OCI-LY7 (cell line): Measurements from ENCODE around the gene PPFIA2. TPM values are rescaled to one million over a fixed set of nuclear protein-coding genes. Genes with fewer than 3 reads are reported as not detected.

Source experiments
- BruUV-seq: library from RNA; stranded (reverse); fragments of 400-500 nt; replicated peaks from 2 replicates; lab custom pipeline; 2021; lab: Mats Ljungman, UMichigan
- CTCF ChIA-PET: fragments of 300-600 bp; sonication (Branson Sonifier 250); formaldehyde crosslinking; loops from one replicate; lab custom pipeline; 2022; ENCODE audit warnings: antibody characterized with exemption; ENCODE audit not compliant: unreplicated experiment; lab: Charles Lee
- POLR2A ChIA-PET: fragments of 300-600 bp; sonication (Branson Sonifier 250); formaldehyde crosslinking; loops from one replicate; lab custom pipeline; 2022; ENCODE audit warnings: antibody characterized with exemption; lab: Charles Lee
- DNase-seq: peaks from one replicate; pipeline ENCODE4 v3.0.0-alpha.2; 2015; ENCODE audit warnings: low spot score
- H2AFZ ChIP-seq: fragments of 200-600 bp; sonication (generic), shearing (Covaris generic); 2 replicates; pipeline ENCODE4 v1.6.1; 2014; ENCODE audit warnings: mild to moderate bottlenecking, antibody characterized with exemption, low read length, moderate library complexity
- H3K27ac ChIP-seq: fragments of 200-600 bp; sonication (generic); 2 replicates; pipeline ENCODE4 v1.5.1; 2014; ENCODE audit warnings: mixed run types, low read depth, mild to moderate bottlenecking, moderate library complexity, low read length, inconsistent platforms; ENCODE audit not compliant: poor library complexity, severe bottlenecking
- H3K36me3 ChIP-seq: fragments of 200-600 bp; sonication (generic); 2 replicates; pipeline ENCODE4 v1.6.1; 2014; ENCODE audit warnings: mild to moderate bottlenecking, antibody characterized with exemption, low read length, moderate library complexity, mixed read lengths; ENCODE audit not compliant: insufficient read depth
- H3K4me1 ChIP-seq: fragments of 200-600 bp; sonication (generic); 2 replicates; pipeline ENCODE4 v1.5.1; 2014; ENCODE audit warnings: mild to moderate bottlenecking, low read length; ENCODE audit not compliant: insufficient read depth, poor library complexity, severe bottlenecking
- H3K4me2 ChIP-seq: fragments of 200-600 bp; sonication (generic); 2 replicates; pipeline ENCODE4 v1.6.1; 2014; ENCODE audit warnings: mild to moderate bottlenecking, low read length
- H3K4me3 ChIP-seq: fragments of 200-600 bp; sonication (generic); 2 replicates; pipeline ENCODE4 v1.5.1; 2014; ENCODE audit warnings: mild to moderate bottlenecking, low read depth, low read length; ENCODE audit not compliant: poor library complexity, severe bottlenecking
- H3K79me2 ChIP-seq: fragments of 200-600 bp; sonication (generic); 2 replicates; pipeline ENCODE4 v1.6.1; 2016; ENCODE audit warnings: low read depth, mild to moderate bottlenecking, low read length, moderate library complexity, mixed read lengths; ENCODE audit not compliant: insufficient read depth
- H3K9me2 ChIP-seq: fragments of 200-600 bp; sonication (generic); 2 replicates; pipeline ENCODE4 v1.6.1; 2016; ENCODE audit warnings: mild to moderate bottlenecking, low read length, mixed read lengths; ENCODE audit not compliant: insufficient read depth
- H3K9me3 ChIP-seq: fragments of 200-600 bp; sonication (generic); 2 replicates; pipeline ENCODE4 v1.6.1; 2014; ENCODE audit warnings: mild to moderate bottlenecking, mixed run types, low read length, mixed read lengths
- H4K20me1 ChIP-seq: fragments of 200-600 bp; sonication (generic); 2 replicates; pipeline ENCODE4 v1.6.1; 2014; ENCODE audit warnings: mild to moderate bottlenecking, antibody characterized with exemption, low read length, moderate library complexity, mixed read lengths; ENCODE audit not compliant: insufficient read depth
- CTCF ChIP-seq: fragments of 200-600 bp; sonication (generic); conservative IDR thresholded peaks from 2 replicates; pipeline ENCODE4 v1.5.1; 2014; ENCODE audit warnings: mild to moderate bottlenecking, antibody characterized with exemption, low read length, moderate library complexity, mixed read lengths
- EZH2phosphoT487 ChIP-seq: fragments of 200-600 bp; sonication (generic); IDR thresholded peaks from 2 replicates; pipeline ENCODE4 v1.6.1; 2018; ENCODE audit warnings: low read depth, borderline replicate concordance, mild to moderate bottlenecking, mixed run types, antibody characterized with exemption, low read length, moderate library complexity, mixed read lengths
- intact Hi-C: fragments of 100-400 bp; cut with micrococcal nuclease; formaldehyde crosslinking; loops from one replicate; pipeline ENCODE4 v1.10.0; 2022; ENCODE audit not compliant: unreplicated experiment
- total RNA-seq, 2 experiments: library from RNA; depleted of rRNA in 1 of 2; stranded (reverse); fragments of >200 nt in 1 of 2; shearing (Covaris generic) in 1 of 2; gene quantifications; 2 replicates each; pipeline ENCODE4 v1.2.3, GENCODE V29; 2014 to 2022

The PPFIA2 gene
- total RNA-seq, 2 experiments from 2014 or later: not detected

GRCh38 chr12:81261508-81262207, 497.5 kb downstream of the PPFIA2 start:
- no peak overlapping the region for H3K27ac ChIP-seq
- POLR2A ChIA-PET: no interaction called here
- no peaks in the 10 kb centered on the region for H3K9me2 ChIP-seq
- intact Hi-C loops: no loop called here
- no peak for DNase-seq
- H3K9me3 ChIP-seq: no peaks in the 10 kb centered on the region
- no peaks in the 10 kb centered on the region for H3K4me1 ChIP-seq
- H2AFZ ChIP-seq: no peak overlapping the region
- H3K79me2 ChIP-seq: no peaks in the 10 kb centered on the region
- CTCF ChIA-PET: no interaction called here
- H4K20me1 ChIP-seq: no peaks in the 10 kb centered on the region
- no peak for TF ChIP-seq EZH2phosphoT487
- no peak for TF ChIP-seq CTCF
- BruUV-seq: no TSS peak
- H3K4me2 ChIP-seq: no peak overlapping the region
- H3K4me3 ChIP-seq: no peak overlapping the region
- H3K36me3 ChIP-seq: no peaks in the 10 kb centered on the region

- BruUV-seq: no TSS peak
- ChIA-PET CTCF (no interaction called here), POLR2A (interaction anchor here (0.6 to 0.8 kb wide), 3 partner anchors 8 to 27 kb away, joined by 3 to 7 read pairs (median 3); no protein-coding TSS in a partner anchor)
These were observed 499.8 kb downstream of the PPFIA2 start for GRCh38 chr12:81259360-81259759.

More at GRCh38 chr12:81259360-81259759, 499.8 kb downstream of the PPFIA2 start:
- H3K4me3 ChIP-seq: no peak overlapping the region
- no peaks in the 10 kb centered on the region for H4K20me1 ChIP-seq
- no peaks in the 10 kb centered on the region for H3K79me2 ChIP-seq
- intact Hi-C loops: loop anchor here (5.0 kb wide), 1 partner anchor 847 kb away; no protein-coding TSS in a partner anchor
- H2AFZ ChIP-seq: no peak overlapping the region
- DNase-seq: no peak
- H3K36me3 ChIP-seq: no peaks in the 10 kb centered on the region
- no peak overlapping the region for H3K27ac ChIP-seq
- no peak for TF ChIP-seq CTCF
- no peak for TF ChIP-seq EZH2phosphoT487
- H3K9me2 ChIP-seq: no peaks in the 10 kb centered on the region
- no peaks in the 10 kb centered on the region for H3K9me3 ChIP-seq
- no peaks in the 10 kb centered on the region for H3K4me1 ChIP-seq
- no peak overlapping the region for H3K4me2 ChIP-seq
